ENCODE measurements around the gene PRKD2.

DNA sequence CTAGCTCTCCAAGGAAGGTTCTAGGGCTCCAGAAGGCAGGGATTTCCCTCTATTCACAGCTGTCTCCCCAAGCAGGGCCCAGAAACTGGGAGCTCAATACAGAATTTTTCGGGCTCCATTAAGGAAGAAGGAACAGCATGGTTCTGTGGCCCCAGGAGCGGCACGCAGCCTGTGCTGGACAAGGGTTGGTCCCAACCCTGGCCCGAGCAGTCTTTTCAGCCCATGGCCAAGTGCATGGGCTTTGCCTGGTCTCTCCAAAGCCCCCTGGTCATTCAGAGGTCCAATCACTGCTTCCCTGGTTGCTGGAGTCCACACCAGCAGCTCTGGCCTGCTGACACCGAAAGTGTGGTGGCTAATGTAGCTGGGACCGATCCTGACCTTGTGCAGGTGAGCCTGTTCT lies 6.6 kb upstream of the PRKD2 start:
- TF ChIP-seq, protein P1, sequence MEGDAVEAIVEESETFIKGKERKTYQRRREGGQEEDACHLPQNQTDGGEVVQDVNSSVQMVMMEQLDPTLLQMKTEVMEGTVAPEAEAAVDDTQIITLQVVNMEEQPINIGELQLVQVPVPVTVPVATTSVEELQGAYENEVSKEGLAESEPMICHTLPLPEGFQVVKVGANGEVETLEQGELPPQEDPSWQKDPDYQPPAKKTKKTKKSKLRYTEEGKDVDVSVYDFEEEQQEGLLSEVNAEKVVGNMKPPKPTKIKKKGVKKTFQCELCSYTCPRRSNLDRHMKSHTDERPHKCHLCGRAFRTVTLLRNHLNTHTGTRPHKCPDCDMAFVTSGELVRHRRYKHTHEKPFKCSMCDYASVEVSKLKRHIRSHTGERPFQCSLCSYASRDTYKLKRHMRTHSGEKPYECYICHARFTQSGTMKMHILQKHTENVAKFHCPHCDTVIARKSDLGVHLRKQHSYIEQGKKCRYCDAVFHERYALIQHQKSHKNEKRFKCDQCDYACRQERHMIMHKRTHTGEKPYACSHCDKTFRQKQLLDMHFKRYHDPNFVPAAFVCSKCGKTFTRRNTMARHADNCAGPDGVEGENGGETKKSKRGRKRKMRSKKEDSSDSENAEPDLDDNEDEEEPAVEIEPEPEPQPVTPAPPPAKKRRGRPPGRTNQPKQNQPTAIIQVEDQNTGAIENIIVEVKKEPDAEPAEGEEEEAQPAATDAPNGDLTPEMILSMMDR (IDR thresholded peaks at IDR 0.05) = no peak
- no peak for TF ChIP-seq POLR2A (IDR thresholded peaks at IDR 0.05)

Data from adrenal gland (tissue), 5 donors.